MV-4-11 (cell line): ENCODE results near the gene SPRYD3.
"Not testable (repeated sequence)": the region's sequence is repeated elsewhere in the genome, so short reads cannot be mapped to it uniquely, and the experiment has no call there.

Experiments
- DNase-seq: peaks from one replicate; lab custom pipeline; 2025; lab: John Stamatoyannopoulos, UW

Gene SPRYD3

GRCh38 chr12:53079226-53080117, at the start of gene SPRYD3:
Gene SPRYD3, minus strand, starts transcription at chr12:53079390. Its CDS starts 57 bp downstream, at chr12:53079333.
- DNase-seq, result peak; percentile 91

- no peak for DNase-seq
Observed at GRCh38 chr12:53127169-53127568, 48.0 kb upstream of the SPRYD3 start.

DNA sequence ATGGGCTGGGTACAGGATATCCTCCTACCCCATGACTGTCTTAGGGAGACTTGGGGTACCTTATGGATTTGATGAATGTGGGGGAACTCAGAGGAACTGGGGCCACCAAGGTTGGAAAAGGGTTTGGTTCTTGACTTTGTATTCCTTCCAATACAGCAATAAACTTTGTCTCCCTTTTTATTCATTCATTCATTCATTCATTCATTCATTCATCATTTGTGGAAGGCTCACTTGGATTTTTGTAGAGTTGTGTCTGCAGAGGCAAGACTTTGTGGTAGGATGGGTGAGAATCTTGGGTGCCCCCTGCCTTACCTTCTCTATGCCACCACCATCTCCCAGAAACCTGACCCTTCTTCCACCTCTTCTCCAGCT, 45.1 kb upstream of the SPRYD3 start:
- DNase-seq, result no peak

GRCh38 chr12:53123578-53124351, 44.6 kb upstream of the SPRYD3 start:
- no peak for DNase-seq

GRCh38 chr12:53122961-53123468, 43.8 kb upstream of the SPRYD3 start:
- DNase-seq, result no peak

GRCh38 chr12:53120685-53121525, 41.7 kb upstream of the SPRYD3 start:
- DNase-seq, result no peak

GRCh38 chr12:53118751-53119300, 39.6 kb upstream of the SPRYD3 start:
- DNase-seq, result no peak

DNA sequence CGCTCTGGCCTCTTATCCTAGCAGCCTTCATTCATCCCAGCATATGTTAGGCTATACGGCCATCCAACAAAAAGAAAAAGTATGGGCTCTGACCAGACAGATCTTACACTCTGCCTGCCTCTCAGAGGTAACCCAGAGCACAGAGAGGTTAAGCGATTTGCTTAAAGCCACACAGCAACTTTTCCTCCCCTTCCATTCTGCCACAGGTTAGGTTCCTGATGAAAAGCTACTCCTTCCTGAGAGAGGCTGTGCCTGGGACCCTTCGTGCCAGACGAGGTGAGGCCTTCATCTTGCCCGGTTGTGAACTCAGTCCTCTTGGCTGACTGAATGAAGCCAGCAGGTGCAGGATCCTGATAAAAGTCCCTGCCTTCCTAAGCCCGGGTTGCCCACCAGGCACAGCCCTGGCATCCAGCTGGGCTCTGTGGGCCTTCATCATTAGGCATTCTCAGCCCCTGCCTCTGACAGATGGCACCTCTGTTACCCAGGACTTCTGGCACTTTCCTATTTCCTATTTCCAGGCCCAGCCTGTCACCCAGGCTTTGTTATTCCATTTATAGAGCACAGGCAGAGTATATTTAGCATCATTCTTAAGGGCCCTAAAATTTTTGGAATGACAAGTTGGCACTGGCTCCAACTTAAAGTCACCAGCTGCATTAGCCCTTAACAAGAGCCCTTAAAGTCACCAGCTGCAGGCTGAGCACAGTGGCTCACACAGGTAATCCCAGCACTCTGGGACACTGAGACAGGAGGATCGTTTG, 36.9 kb upstream of the SPRYD3 start:
- no peak for DNase-seq

DNA sequence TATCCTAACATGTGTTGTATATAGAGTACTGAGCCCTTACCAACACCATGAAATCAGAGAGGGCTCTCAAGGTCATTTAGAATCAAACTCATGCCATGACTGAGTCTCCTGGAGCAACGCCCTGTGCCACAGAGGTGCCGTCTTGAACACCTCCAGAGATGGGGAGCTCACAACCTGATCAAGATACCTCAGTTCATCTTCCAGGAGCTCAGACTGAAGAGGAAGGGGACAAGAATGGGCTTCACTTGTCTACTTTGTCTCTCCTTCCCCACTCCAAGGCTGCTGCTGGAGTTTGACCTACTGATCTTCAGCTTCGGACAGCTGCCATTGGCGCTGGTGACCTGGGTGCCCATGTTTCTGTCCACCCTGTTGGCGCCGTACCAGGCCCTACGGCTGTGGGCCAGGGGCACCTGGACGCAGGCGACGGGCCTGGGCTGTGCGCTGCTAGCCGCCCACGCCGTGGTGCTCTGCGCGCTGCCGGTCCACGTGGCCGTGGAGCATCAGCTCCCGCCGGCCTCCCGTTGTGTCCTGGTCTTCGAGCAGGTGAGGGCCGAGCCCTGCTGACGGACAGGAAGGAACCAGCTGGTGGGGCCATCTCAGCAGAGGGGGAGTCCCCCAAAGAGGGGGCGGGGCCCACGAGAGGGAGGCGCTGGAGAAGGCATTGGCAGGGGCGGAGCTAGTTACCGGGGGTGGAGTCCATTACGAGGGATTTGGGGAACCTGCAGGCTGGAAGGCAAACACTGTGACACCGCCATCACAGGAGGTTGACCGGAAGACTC, 36.1 kb upstream of the SPRYD3 start:
- DNase-seq, result no peak

DNA sequence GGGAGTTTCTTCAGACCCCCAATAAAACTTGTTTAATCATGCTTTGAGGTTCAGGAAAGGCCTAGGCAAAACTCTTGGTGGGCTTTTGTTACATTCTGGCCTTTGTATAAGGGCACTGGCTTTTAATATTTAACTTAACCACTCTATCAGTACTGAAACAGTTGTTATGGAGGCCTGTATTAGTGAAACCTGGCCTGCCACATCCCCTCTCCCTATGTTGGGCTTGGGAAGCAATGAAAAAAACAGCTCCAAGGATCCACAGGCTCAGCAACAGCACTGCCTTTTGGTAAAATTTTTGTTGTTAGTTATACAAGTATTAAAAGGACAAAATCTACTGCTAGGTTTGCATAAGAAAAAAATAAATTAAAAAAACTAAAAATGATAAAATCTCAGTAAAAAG, 34.8 kb upstream of the SPRYD3 start:
- DNase-seq, result no peak

- DNase-seq, result no peak
Observed at GRCh38 chr12:53113136-53113705, 34.0 kb upstream of the SPRYD3 start.

DNA sequence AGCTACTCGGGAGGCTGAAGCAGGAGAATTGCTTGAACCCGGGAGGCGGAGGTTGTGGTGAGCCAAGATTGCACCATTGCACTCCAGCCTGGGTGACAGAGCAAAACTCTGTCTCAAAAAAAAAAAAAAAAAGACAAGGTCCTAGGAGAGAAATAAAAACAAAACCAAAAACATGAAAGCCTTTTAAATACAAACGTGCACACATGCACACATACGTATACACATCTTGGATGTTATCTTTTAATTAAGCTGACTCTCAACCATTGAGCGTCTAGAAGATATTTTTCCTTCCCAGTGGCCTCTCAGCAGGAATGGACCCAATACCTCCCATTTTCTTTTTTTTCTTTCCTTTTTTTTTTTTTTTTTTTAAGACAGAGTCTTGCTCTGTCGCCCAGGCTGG, 33.2 kb upstream of the SPRYD3 start:
- DNase-seq, result not testable (repeated sequence)

- no peak for DNase-seq
Observed at GRCh38 chr12:53107122-53107521, 27.9 kb upstream of the SPRYD3 start.

DNA sequence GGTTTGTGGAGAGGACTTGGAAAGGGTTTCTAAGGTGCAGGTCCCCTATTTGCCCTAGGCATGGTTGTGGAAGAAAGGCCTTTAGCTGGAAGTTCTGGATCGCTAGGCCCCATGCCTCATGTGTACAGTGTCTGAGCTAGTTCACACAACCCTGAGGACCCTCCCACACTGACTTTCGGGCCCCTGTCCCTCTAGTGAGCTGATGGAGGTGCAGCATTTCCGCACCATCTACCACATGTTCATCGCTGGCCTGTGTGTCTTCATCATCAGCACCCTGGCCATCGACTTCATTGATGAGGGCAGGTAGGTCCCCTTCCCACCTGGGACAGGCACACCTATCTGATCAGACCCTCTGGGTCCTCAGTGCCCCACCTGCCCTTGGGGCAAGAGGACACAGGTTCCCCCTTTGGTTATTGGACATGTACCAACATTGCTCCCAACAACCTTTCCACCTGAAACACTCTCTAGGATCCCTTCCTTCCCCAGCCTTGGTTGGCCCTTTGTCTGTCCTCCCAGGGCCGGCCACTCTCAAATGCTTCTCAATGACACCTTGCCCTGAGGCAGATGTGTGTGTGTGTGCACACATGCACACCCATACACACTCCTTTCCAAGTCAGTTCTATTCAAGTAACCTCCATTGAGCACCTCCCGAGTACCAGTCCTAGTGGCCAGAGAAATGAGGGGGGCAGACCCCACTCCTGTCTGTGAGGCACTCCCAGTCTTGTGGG, 26.7 kb upstream of the SPRYD3 start:
- no peak for DNase-seq

GRCh38 chr12:53105256-53105655, 26.1 kb upstream of the SPRYD3 start:
- DNase-seq, result no peak

DNA sequence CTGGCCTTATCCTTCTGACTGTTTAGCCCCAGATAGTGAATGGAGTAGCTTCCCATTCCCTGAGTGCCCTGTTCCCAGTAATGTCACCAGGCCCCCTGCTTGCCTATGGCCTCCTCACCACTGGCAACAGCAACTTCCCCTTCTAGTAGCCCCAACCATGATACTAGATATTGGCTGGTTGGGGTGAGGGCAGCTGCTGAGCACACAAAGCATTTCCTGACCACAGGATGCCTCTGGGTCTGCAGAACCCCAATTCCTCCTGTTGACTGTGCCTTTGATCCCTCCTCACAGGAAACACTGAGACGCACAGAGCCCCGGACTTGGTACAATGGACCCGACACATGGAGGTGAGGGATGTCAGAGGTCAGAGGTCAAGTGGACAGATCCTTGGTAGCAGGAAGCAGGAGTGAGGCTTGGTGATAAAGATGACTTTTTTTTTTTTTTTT, 24.7 kb upstream of the SPRYD3 start:
- DNase-seq, result peak; percentile 85

DNA sequence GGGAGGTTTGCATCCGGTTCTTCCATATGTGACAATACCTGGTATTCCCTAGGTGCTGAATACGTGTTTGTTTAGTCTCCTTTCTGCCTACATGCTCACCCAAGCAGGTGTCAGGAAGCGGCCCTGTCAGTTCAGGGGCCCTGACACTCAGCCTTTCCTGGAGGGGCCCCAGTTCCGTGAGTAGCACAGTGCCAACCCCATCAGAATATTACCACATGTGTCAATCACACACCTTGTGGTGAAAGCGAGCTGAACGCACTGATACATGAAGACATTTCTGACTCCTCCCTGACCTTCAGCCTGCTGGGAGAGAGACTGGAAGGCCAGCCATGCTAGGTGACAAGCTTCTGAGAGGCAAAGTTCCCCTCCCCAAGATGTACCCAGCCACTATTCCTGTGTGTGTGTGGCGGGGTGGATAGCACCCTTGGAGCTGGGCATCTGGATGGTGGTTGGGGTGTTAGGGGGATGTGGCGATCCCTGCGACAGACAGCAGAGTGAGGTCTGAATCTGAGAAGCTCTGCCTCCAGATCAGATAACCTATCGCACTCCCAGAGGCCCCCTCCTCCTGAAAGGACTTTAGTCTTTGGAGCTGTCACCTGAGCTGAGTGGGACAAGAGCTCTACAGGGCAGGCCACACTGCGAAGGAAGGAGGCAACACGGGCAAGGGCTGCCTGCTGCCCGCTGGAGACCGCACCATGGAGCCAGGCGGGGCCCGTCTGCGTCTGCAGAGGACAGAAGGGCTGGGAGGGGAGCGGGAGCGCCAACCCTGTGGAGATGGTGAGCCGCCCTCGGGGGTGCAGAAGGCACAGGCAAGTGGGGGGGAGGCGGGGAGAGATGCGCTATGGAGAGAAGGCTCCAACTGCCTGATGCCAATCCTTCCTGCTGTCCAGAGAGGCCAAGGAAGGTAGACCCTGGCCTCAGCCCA, 24.0 kb upstream of the SPRYD3 start, which contains the start of gene SOAT2:
SOAT2 (plus strand) TSS at position 604 of the 925 bp plus-strand sequence; CDS start at position 696, 92 bp downstream.
- peak; percentile 5 for DNase-seq
